CD1c-positive myeloid dendritic cell (primary cell): ENCODE measurements around the gene SNIP1.
"Not testable (repeated sequence)": the region's sequence is repeated elsewhere in the genome, so short reads cannot be mapped to it uniquely, and the experiment has no call there.

ENCODE experiments used
- DNase-seq: peaks from one replicate; pipeline ENCODE4 v3.0.0-alpha.2; 2016; ENCODE audit errors: extremely low spot score

SNIP1 gene

GRCh38 chr1:37559080-37559479 is 5.0 kb upstream of the SNIP1 start:
- DNase-seq: no peak

- no peak for DNase-seq
Observed at GRCh38 chr1:37558411-37558810, 4.3 kb upstream of the SNIP1 start.

GRCh38 chr1:37557402-37557801 is 3.3 kb upstream of the SNIP1 start:
- DNase-seq: no peak

- peak; percentile 65 for DNase-seq
Observed at GRCh38 chr1:37556712-37557196, 2.7 kb upstream of the SNIP1 start, which contains the start of gene DNALI1. DNALI1 (plus strand) TSS chr1:37556940; CDS start chr1:37556995, 55 bp downstream.

- no peak for DNase-seq
Observed at GRCh38 chr1:37553598-37553926, 531 bp downstream of the SNIP1 start.

- DNase-seq: no peak
Observed at GRCh38 chr1:37549341-37549740, 4.8 kb downstream of the SNIP1 start.

GRCh38 chr1:37545019-37545418 is 9.1 kb downstream of the SNIP1 start:
- DNase-seq: no peak

GRCh38 chr1:37544530-37544929 is 9.6 kb downstream of the SNIP1 start:
- DNase-seq: no peak

- DNase-seq: no peak
Observed at GRCh38 chr1:37540036-37540785, 13.9 kb downstream of the SNIP1 start.

- not testable (repeated sequence) for DNase-seq
Observed at GRCh38 chr1:37539154-37539553, 14.9 kb downstream of the SNIP1 start.

- DNase-seq: no peak
Observed at GRCh38 chr1:37537378-37537777, 16.7 kb downstream of the SNIP1 start.

GRCh38 chr1:37533317-37534093 is 20.6 kb downstream of the SNIP1 start:
- DNase-seq: no peak

GRCh38 chr1:37532418-37533156 is 21.5 kb downstream of the SNIP1 start:
- not testable (repeated sequence) for DNase-seq

GRCh38 chr1:37529888-37530287 is 24.2 kb downstream of the SNIP1 start:
- not testable (repeated sequence) for DNase-seq

- DNase-seq: no peak
Observed at GRCh38 chr1:37519613-37520012, 34.5 kb downstream of the SNIP1 start.

- DNase-seq: not testable (repeated sequence)
Observed at GRCh38 chr1:37518929-37519328, 35.2 kb downstream of the SNIP1 start.

- not testable (repeated sequence) for DNase-seq
Observed at GRCh38 chr1:37518241-37518640, 35.9 kb downstream of the SNIP1 start.

GRCh38 chr1:37517569-37517968 is 36.5 kb downstream of the SNIP1 start:
- no peak for DNase-seq

GRCh38 chr1:37515185-37516034 is 38.7 kb downstream of the SNIP1 start:
- no peak for DNase-seq

- peak; percentile 96 for DNase-seq
Observed at GRCh38 chr1:37514350-37515184, 39.5 kb downstream of the SNIP1 start, which contains the start of gene MEAF6. MEAF6 (minus strand) TSS chr1:37514766; CDS start chr1:37514746, 20 bp downstream.
